Naive thymus-derived CD4-positive, alpha-beta T cell (primary cell): Measurements from ENCODE around the gene MAN1C1. TPM values are rescaled to one million over a fixed set of nuclear protein-coding genes. Genes with fewer than 3 reads are reported as not detected.

Source experiments
- polyA plus RNA-seq, 2 donors: library from polyadenylated mRNA; unstranded; fragments of 300-500 nt; fragmentation: Illumina TruSeq; gene quantifications; one replicate each; pipeline ENCODE4 v1.2.3, GENCODE V29; 2021
- total RNA-seq, 6 experiments: library from RNA in 5 of 6; stranded (reverse) in 5 of 6; gene quantifications; 1 replicate in 5 of 6; 2 replicates in 1 of 6; pipeline ENCODE4 v1.2.3 and lab custom pipeline; 2021 to 2026

Gene MAN1C1
- total and polyA plus RNA-seq, 7 experiments from 2014 or later: 16.0 to 85.5 (median 61.0) TPM

Other genes starting within 250 kb of the MAN1C1 start
- 1 to 10 TPM in 1 of 5 experiments, under 1 TPM in 3, not detected in 1; 0.40 to 1.3 (median 0.69) TPM for gene RHCE, start 196.0 kb upstream of the MAN1C1 start, total RNA-seq
- 1 to 10 TPM in 1 of 2 donors, under 1 TPM in 1; 0.61 to 1.0 TPM for gene RHCE, start 196.0 kb upstream of the MAN1C1 start, polyA plus RNA-seq
- 10 to 100 TPM; 16.7 to 25.9 (median 22.0) TPM for gene MACO1, start 185.9 kb upstream of the MAN1C1 start, total RNA-seq
- gene MACO1, start 185.9 kb upstream of the MAN1C1 start, polyA plus RNA-seq: 1 to 10 TPM; 8.8 to 9.8 TPM
- gene LDLRAP1, start 73.2 kb upstream of the MAN1C1 start, total RNA-seq: 100 to 1,000 TPM in 4 of 5 experiments, 10 to 100 TPM in 1; 28.1 to 364 (median 159) TPM
- gene LDLRAP1, start 73.2 kb upstream of the MAN1C1 start, polyA plus RNA-seq: 100 to 1,000 TPM; 301 to 853 TPM
- gene SELENON, start 183.4 kb downstream of the MAN1C1 start, total RNA-seq: 10 to 100 TPM; 11.9 to 27.7 (median 25.8) TPM
- gene SELENON, start 183.4 kb downstream of the MAN1C1 start, polyA plus RNA-seq: 1 to 10 TPM; 2.6 to 5.6 TPM
- 10 to 100 TPM; 39.6 to 60.2 (median 42.3) TPM for gene MTFR1L, start 203.2 kb downstream of the MAN1C1 start, total RNA-seq
- 10 to 100 TPM; 42.4 to 51.2 TPM for gene MTFR1L, start 203.2 kb downstream of the MAN1C1 start, polyA plus RNA-seq
- 1 to 10 TPM in 1 of 5 experiments, under 1 TPM in 1, not detected in 3; 0.83 to 4.3 TPM for gene AUNIP, start 242.7 kb downstream of the MAN1C1 start, total RNA-seq
- not detected for gene AUNIP, start 242.7 kb downstream of the MAN1C1 start, polyA plus RNA-seq